ENCODE results near the gene KLHDC7B. TPM values are rescaled to one million over a fixed set of nuclear protein-coding genes. Genes with fewer than 3 reads are reported as not detected.

KLHDC7B gene
- total RNA-seq, 1 experiment from 2014 or later, result 0.11 TPM

- Histone ChIP-seq H3K27me3 (replicated peaks) (no peaks in the 10 kb centered on the region), H3K27ac (no peak overlapping the region), H3K4me1 (replicated peaks) (peaks cover 22% of the 10 kb centered on the region), H3K9me3 (replicated peaks) (no peaks in the 10 kb centered on the region), H3K4me3 (no peak overlapping the region), H3K36me3 (peaks cover 69% of the 10 kb centered on the region)
- no peak for DNase-seq (ENCODE audit: low read depth in 1 of 2, low spot score in 2 of 2)
These were observed 22.8 kb upstream of the KLHDC7B start for GRCh38 chr22:50522806-50523438.

- no peaks in the 10 kb centered on the region for H3K9me3 ChIP-seq (replicated peaks)
- no peak for DNase-seq (ENCODE audit: low read depth in 1 of 2, low spot score in 2 of 2)
- no peak overlapping the region for H3K27ac ChIP-seq
- H3K4me3 ChIP-seq, result no peak overlapping the region
- H3K36me3 ChIP-seq, result peaks cover 64% of the 10 kb centered on the region
- H3K27me3 ChIP-seq (replicated peaks), result no peaks in the 10 kb centered on the region
- H3K4me1 ChIP-seq (replicated peaks), result peaks cover 22% of the 10 kb centered on the region
These were observed 22.3 kb upstream of the KLHDC7B start for GRCh38 chr22:50523458-50523805.

DNA sequence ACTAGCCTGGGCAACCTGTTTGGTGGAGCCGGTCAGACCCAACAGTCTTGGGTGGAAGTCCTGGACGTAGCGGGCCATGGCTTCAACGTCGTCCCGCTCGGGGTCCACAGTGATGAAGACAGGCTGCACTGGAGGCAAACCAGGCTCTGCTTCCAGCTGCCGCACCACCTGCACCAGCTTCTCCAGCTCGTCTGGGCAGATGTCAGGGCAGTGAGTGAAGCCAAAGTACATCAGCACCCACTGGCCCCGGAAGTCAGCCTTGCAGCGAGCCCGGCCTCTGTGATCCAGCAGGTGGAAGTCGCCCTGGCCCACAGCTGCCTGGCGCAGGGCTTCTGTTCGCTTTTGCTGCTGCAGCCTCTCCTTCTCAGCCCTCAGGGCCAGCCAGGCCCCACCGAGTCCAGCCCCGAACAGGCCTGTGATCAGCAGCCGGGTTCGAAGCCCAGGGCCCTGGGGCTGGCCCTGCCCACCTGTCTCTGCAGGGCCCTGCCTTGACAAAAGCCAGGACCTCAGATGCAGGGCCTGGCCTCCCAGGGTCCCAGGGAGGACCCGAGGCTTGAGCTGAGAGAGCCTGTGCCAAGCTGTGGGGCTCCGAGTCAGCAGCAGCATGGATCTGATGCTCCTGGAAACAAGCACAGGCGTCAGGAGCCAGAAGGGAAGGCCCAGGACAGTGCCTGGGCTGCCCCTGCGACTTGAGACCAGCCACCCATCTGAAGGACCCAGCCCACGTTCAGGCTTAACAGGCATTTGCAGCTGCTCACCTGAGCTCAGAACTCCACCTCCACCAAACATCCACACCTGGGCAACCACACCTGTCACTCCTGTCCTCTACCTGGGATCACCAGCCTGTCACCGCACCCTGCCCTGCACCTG lies 21.7 kb upstream of the KLHDC7B start:
- Histone ChIP-seq H3K4me3 (peak overlapping the region; percentile 53), H3K27ac (no peak overlapping the region), H3K9me3 (replicated peaks) (no peaks in the 10 kb centered on the region; the same call in 1 of the 2 replicates), H3K4me1 (replicated peaks) (peaks cover 22% of the 10 kb centered on the region), H3K36me3 (peaks cover 57% of the 10 kb centered on the region), H3K27me3 (replicated peaks) (no peaks in the 10 kb centered on the region)
- DNase-seq (ENCODE audit: low read depth in 1 of 2, low spot score in 2 of 2), result no peak

GRCh38 chr22:50524676-50525103 lies 21.0 kb upstream of the KLHDC7B start:
- peak overlapping the region; percentile 53 for H3K4me3 ChIP-seq
- peaks cover 28% of the 10 kb centered on the region for H3K4me1 ChIP-seq (replicated peaks)
- peaks cover 51% of the 10 kb centered on the region for H3K36me3 ChIP-seq
- H3K27ac ChIP-seq, result peak overlapping the region; percentile 26
- peaks cover 5% of the 10 kb centered on the region for H3K9me3 ChIP-seq (replicated peaks)
- DNase-seq (ENCODE audit: low read depth in 1 of 2, low spot score in 2 of 2), result no peak
- peaks cover 1% of the 10 kb centered on the region for H3K27me3 ChIP-seq (replicated peaks)

DNA sequence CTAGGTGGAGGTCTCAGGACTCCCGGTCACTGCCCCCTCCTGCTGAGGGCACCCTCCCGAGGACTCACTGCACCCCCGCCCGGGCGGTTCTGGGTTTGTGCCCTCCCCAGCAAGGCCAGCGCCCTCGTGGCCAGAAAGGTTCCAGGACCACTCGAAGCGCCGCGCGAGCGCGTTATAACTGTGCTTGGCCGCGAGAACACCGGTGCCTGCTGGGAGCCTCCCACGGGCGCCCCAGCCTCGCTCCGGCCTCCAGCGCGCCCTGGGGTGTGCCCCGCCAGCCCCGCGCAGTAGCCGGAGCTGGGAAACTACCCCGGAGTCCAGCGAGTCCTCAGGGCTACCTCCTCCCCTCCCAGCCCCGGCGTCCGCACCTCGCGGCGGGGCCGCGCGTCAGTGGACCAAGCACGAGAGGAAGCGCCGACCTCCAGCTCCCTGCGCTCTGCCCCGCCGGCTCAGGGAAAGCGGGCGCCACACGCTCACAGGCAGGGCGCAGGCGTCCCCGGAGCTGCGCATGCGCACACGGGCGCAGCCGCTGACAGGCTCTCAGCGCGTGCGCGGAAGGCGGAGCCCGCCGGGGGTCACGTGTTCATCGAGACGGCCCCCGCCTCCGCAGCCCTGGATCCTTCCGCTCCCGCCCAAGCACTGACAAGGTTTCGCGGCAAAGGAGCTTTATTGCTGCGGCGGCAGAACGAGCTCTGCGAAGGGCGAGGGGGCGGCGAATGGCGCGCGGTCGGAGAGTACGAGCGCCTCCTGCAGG lies 20.4 kb upstream of the KLHDC7B start, which contains the start of gene SCO2:
Gene SCO2 (minus strand): TSS at position 495 of the 754 bp plus-strand sequence. CDS start 1,187 bp downstream, outside the sequence.
- H3K27me3 ChIP-seq (replicated peaks), result peaks cover 7% of the 10 kb centered on the region
- peak; percentile 96 to 98 for DNase-seq (ENCODE audit: low read depth in 1 of 2, low spot score in 2 of 2)
- H3K36me3 ChIP-seq, result peaks cover 48% of the 10 kb centered on the region
- H3K9me3 ChIP-seq (replicated peaks), result peaks cover 11% of the 10 kb centered on the region
- peaks cover 34% of the 10 kb centered on the region for H3K4me1 ChIP-seq (replicated peaks)
- H3K4me3 ChIP-seq, result peak within 1 kb of the TSS; percentile 53
- peak within 1 kb of the TSS; percentile 63 for H3K27ac ChIP-seq

DNA sequence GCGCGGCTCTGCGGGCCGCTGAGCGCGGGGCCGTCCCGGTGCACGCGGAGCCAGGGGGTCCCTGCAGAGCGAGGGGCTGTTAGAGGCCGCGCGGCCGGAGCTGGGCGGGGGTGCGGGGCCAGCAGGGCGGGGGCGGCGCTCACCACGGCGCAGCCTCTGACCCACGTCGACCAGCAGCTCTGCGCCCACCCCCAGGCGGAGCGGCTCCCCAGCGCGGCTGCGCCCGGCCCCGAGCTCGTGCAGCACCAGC lies 19.9 kb upstream of the KLHDC7B start:
- Histone ChIP-seq H3K4me3 (peak overlapping the region; percentile 53), H3K27me3 (replicated peaks) (peaks cover 12% of the 10 kb centered on the region), H3K9me3 (replicated peaks) (peaks cover 14% of the 10 kb centered on the region), H3K36me3 (peaks cover 45% of the 10 kb centered on the region), H3K27ac (peak overlapping the region; percentile 63), H3K4me1 (replicated peaks) (peaks cover 39% of the 10 kb centered on the region)
- DNase-seq (ENCODE audit: low read depth in 1 of 2, low spot score in 2 of 2), result no peak

- Histone ChIP-seq H3K36me3 (peaks cover 42% of the 10 kb centered on the region), H3K4me1 (replicated peaks) (peaks cover 43% of the 10 kb centered on the region), H3K9me3 (replicated peaks) (peaks cover 18% of the 10 kb centered on the region), H3K27ac (peak overlapping the region; percentile 63), H3K4me3 (peak overlapping the region; percentile 53), H3K27me3 (replicated peaks) (peaks cover 17% of the 10 kb centered on the region)
- peak; percentile 88 to 90 for DNase-seq (ENCODE audit: low read depth in 1 of 2, low spot score in 2 of 2)
These were observed 19.4 kb upstream of the KLHDC7B start for GRCh38 chr22:50526108-50526833.

- DNase-seq (ENCODE audit: low read depth in 1 of 2, low spot score in 2 of 2), result no peak
- Histone ChIP-seq H3K4me1 (replicated peaks) (peaks cover 52% of the 10 kb centered on the region), H3K27ac (peak overlapping the region; percentile 63; the same call in 1 of the 2 replicates), H3K4me3 (peak overlapping the region; percentile 53), H3K9me3 (replicated peaks) (peaks cover 18% of the 10 kb centered on the region), H3K36me3 (peaks cover 34% of the 10 kb centered on the region), H3K27me3 (replicated peaks) (peaks cover 26% of the 10 kb centered on the region)
These were observed 18.6 kb upstream of the KLHDC7B start for GRCh38 chr22:50526834-50527801.

GRCh38 chr22:50527921-50528681 lies 17.6 kb upstream of the KLHDC7B start:
- H3K27me3 ChIP-seq (replicated peaks), result peaks cover 30% of the 10 kb centered on the region
- peaks cover 54% of the 10 kb centered on the region for H3K4me1 ChIP-seq (replicated peaks)
- no peak overlapping the region for H3K27ac ChIP-seq

GRCh38 chr22:50528682-50529415 lies 16.9 kb upstream of the KLHDC7B start:
- Histone ChIP-seq H3K27ac (no peak overlapping the region), H3K4me3 (no peak overlapping the region), H3K36me3 (peaks cover 18% of the 10 kb centered on the region), H3K4me1 (replicated peaks) (peaks cover 54% of the 10 kb centered on the region), H3K9me3 (replicated peaks) (peaks cover 18% of the 10 kb centered on the region), H3K27me3 (replicated peaks) (peaks cover 30% of the 10 kb centered on the region)
- DNase-seq (ENCODE audit: low read depth in 1 of 2, low spot score in 2 of 2), result no peak

More at GRCh38 chr22:50527921-50528681, 17.6 kb upstream of the KLHDC7B start:
- H3K9me3 ChIP-seq (replicated peaks), result peaks cover 18% of the 10 kb centered on the region
- no peak overlapping the region for H3K4me3 ChIP-seq
- H3K36me3 ChIP-seq, result peaks cover 25% of the 10 kb centered on the region
- DNase-seq (ENCODE audit: low read depth in 1 of 2, low spot score in 2 of 2), result no peak

GRCh38 chr22:50529416-50529896 lies 16.2 kb upstream of the KLHDC7B start:
- no peak for DNase-seq (ENCODE audit: low read depth in 1 of 2, low spot score in 2 of 2)
- H3K9me3 ChIP-seq (replicated peaks), result peaks cover 18% of the 10 kb centered on the region
- no peak overlapping the region for H3K27ac ChIP-seq

More at GRCh38 chr22:50529416-50529896, 16.2 kb upstream of the KLHDC7B start:
- Histone ChIP-seq H3K4me1 (replicated peaks) (peaks cover 50% of the 10 kb centered on the region), H3K27me3 (replicated peaks) (peaks cover 30% of the 10 kb centered on the region), H3K4me3 (peak overlapping the region; percentile 41), H3K36me3 (peaks cover 12% of the 10 kb centered on the region)

Measured in SJSA1 (cell line).